ENCODE data around the gene GRXCR2.

GRXCR2 gene

GRCh38 chr5:145834917-145835847 lies 37.6 kb downstream of the GRXCR2 start, which contains the start of gene PRELID2:
Gene PRELID2 (minus strand): TSS chr5:145835342. CDS start chr5:145835251, 91 bp downstream.
- no peaks in the 10 kb centered on the region for H3K9me3 ChIP-seq (ENCODE audit: low read length)
- peaks cover 18% of the 10 kb centered on the region for H3K4me1 ChIP-seq (ENCODE audit: insufficient read depth, low read length)
- H3K36me3 ChIP-seq (ENCODE audit: insufficient read depth, low read length), result no peaks in the 10 kb centered on the region
- H3K27me3 ChIP-seq (ENCODE audit: control insufficient read depth in 1 of 2, insufficient read depth in 2 of 2, low read length in 2 of 2), result no peaks in the 10 kb centered on the region
- peak within 1 kb of the TSS; percentile 66 for H3K9ac ChIP-seq (ENCODE audit: low read length)
- peak within 1 kb of the TSS; percentile 63 to 95 for H3K4me3 ChIP-seq (ENCODE audit: low read depth in 1 of 2, low read length in 2 of 2)
- peak within 1 kb of the TSS; percentile 66 for H3K27ac ChIP-seq (ENCODE audit: low read depth, low read length)

GRCh38 chr5:145834554-145834916 lies 38.3 kb downstream of the GRXCR2 start:
- no peaks in the 10 kb centered on the region for H3K36me3 ChIP-seq (ENCODE audit: insufficient read depth, low read length)

GRCh38 chr5:145833631-145834200 lies 39.1 kb downstream of the GRXCR2 start:
- Histone ChIP-seq H3K9me3 (ENCODE audit: low read length) (no peaks in the 10 kb centered on the region), H3K9ac (ENCODE audit: low read length) (no peak overlapping the region), H3K27ac (ENCODE audit: low read depth, low read length) (no peak overlapping the region), H3K4me1 (ENCODE audit: insufficient read depth, low read length) (peaks cover 18% of the 10 kb centered on the region), H3K36me3 (ENCODE audit: insufficient read depth, low read length) (no peaks in the 10 kb centered on the region), H3K4me3 (ENCODE audit: low read depth in 1 of 2, low read length in 2 of 2) (no peak overlapping the region), H3K27me3 (ENCODE audit: control insufficient read depth in 1 of 2, insufficient read depth in 2 of 2, low read length in 2 of 2) (no peaks in the 10 kb centered on the region)

More at GRCh38 chr5:145834554-145834916, 38.3 kb downstream of the GRXCR2 start:
- Histone ChIP-seq H3K9me3 (ENCODE audit: low read length) (no peaks in the 10 kb centered on the region), H3K27me3 (ENCODE audit: control insufficient read depth in 1 of 2, insufficient read depth in 2 of 2, low read length in 2 of 2) (no peaks in the 10 kb centered on the region), H3K4me3 (ENCODE audit: low read depth in 1 of 2, low read length in 2 of 2) (peak overlapping the region; percentile 63 to 95), H3K27ac (ENCODE audit: low read depth, low read length) (peak overlapping the region; percentile 66), H3K9ac (ENCODE audit: low read length) (peak overlapping the region; percentile 44), H3K4me1 (ENCODE audit: insufficient read depth, low read length) (peaks cover 18% of the 10 kb centered on the region)

- no peak overlapping the region for H3K27ac ChIP-seq (ENCODE audit: low read depth, low read length)
- H3K27me3 ChIP-seq (ENCODE audit: control insufficient read depth in 1 of 2, insufficient read depth in 2 of 2, low read length in 2 of 2), result no peaks in the 10 kb centered on the region
- H3K4me3 ChIP-seq (ENCODE audit: low read depth in 1 of 2, low read length in 2 of 2), result no peak overlapping the region
- no peaks in the 10 kb centered on the region for H3K9me3 ChIP-seq (ENCODE audit: low read length)
- peaks cover 12% of the 10 kb centered on the region for H3K4me1 ChIP-seq (ENCODE audit: insufficient read depth, low read length)
- no peaks in the 10 kb centered on the region for H3K36me3 ChIP-seq (ENCODE audit: insufficient read depth, low read length)
- H3K9ac ChIP-seq (ENCODE audit: low read length), result no peak overlapping the region
These were observed 42.2 kb downstream of the GRXCR2 start for GRCh38 chr5:145830594-145830993.

- Histone ChIP-seq H3K4me3 (ENCODE audit: low read depth in 1 of 2, low read length in 2 of 2) (no peak overlapping the region), H3K4me1 (ENCODE audit: insufficient read depth, low read length) (peaks cover 12% of the 10 kb centered on the region), H3K9ac (ENCODE audit: low read length) (no peak overlapping the region), H3K36me3 (ENCODE audit: insufficient read depth, low read length) (no peaks in the 10 kb centered on the region), H3K9me3 (ENCODE audit: low read length) (no peaks in the 10 kb centered on the region), H3K27me3 (ENCODE audit: control insufficient read depth in 1 of 2, insufficient read depth in 2 of 2, low read length in 2 of 2) (no peaks in the 10 kb centered on the region), H3K27ac (ENCODE audit: low read depth, low read length) (no peak overlapping the region)
These were observed 43.0 kb downstream of the GRXCR2 start for GRCh38 chr5:145829708-145830361.

GRCh38 chr5:145826895-145827674 lies 45.7 kb downstream of the GRXCR2 start:
- no peaks in the 10 kb centered on the region for H3K36me3 ChIP-seq (ENCODE audit: insufficient read depth, low read length)

GRCh38 chr5:145825751-145826180 lies 47.0 kb downstream of the GRXCR2 start:
- H3K4me3 ChIP-seq (ENCODE audit: low read depth in 1 of 2, low read length in 2 of 2), result no peak overlapping the region
- no peak overlapping the region for H3K9ac ChIP-seq (ENCODE audit: low read length)
- H3K27ac ChIP-seq (ENCODE audit: low read depth, low read length), result no peak overlapping the region
- no peaks in the 10 kb centered on the region for H3K27me3 ChIP-seq (ENCODE audit: control insufficient read depth in 1 of 2, insufficient read depth in 2 of 2, low read length in 2 of 2)
- no peaks in the 10 kb centered on the region for H3K9me3 ChIP-seq (ENCODE audit: low read length)
- H3K36me3 ChIP-seq (ENCODE audit: insufficient read depth, low read length), result no peaks in the 10 kb centered on the region
- H3K4me1 ChIP-seq (ENCODE audit: insufficient read depth, low read length), result peaks cover 5% of the 10 kb centered on the region

More at GRCh38 chr5:145826895-145827674, 45.7 kb downstream of the GRXCR2 start:
- Histone ChIP-seq H3K9ac (ENCODE audit: low read length) (no peak overlapping the region), H3K4me1 (ENCODE audit: insufficient read depth, low read length) (peaks cover 12% of the 10 kb centered on the region), H3K9me3 (ENCODE audit: low read length) (no peaks in the 10 kb centered on the region), H3K4me3 (ENCODE audit: low read depth in 1 of 2, low read length in 2 of 2) (no peak overlapping the region), H3K27ac (ENCODE audit: low read depth, low read length) (no peak overlapping the region), H3K27me3 (ENCODE audit: control insufficient read depth in 1 of 2, insufficient read depth in 2 of 2, low read length in 2 of 2) (no peaks in the 10 kb centered on the region)

- Histone ChIP-seq H3K36me3 (ENCODE audit: insufficient read depth, low read length) (no peaks in the 10 kb centered on the region), H3K4me3 (ENCODE audit: low read depth in 1 of 2, low read length in 2 of 2) (no peak overlapping the region), H3K27ac (ENCODE audit: low read depth, low read length) (no peak overlapping the region), H3K9me3 (ENCODE audit: low read length) (no peaks in the 10 kb centered on the region), H3K9ac (ENCODE audit: low read length) (no peak overlapping the region), H3K27me3 (ENCODE audit: control insufficient read depth in 1 of 2, insufficient read depth in 2 of 2, low read length in 2 of 2) (no peaks in the 10 kb centered on the region), H3K4me1 (ENCODE audit: insufficient read depth, low read length) (no peaks in the 10 kb centered on the region)
These were observed 48.8 kb downstream of the GRXCR2 start for GRCh38 chr5:145824040-145824439.

GRCh38 chr5:145818604-145819003 lies 54.2 kb downstream of the GRXCR2 start:
- Histone ChIP-seq H3K9ac (ENCODE audit: low read length) (no peak overlapping the region), H3K36me3 (ENCODE audit: insufficient read depth, low read length) (peaks cover 9% of the 10 kb centered on the region), H3K27ac (ENCODE audit: low read depth, low read length) (no peak overlapping the region), H3K27me3 (ENCODE audit: control insufficient read depth in 1 of 2, insufficient read depth in 2 of 2, low read length in 2 of 2) (no peaks in the 10 kb centered on the region), H3K4me1 (ENCODE audit: insufficient read depth, low read length) (no peaks in the 10 kb centered on the region), H3K4me3 (ENCODE audit: low read depth in 1 of 2, low read length in 2 of 2) (no peak overlapping the region), H3K9me3 (ENCODE audit: low read length) (no peaks in the 10 kb centered on the region)

GRCh38 chr5:145812877-145813276 lies 59.9 kb downstream of the GRXCR2 start:
- Histone ChIP-seq H3K36me3 (ENCODE audit: insufficient read depth, low read length) (peaks cover 8% of the 10 kb centered on the region), H3K27me3 (ENCODE audit: control insufficient read depth in 1 of 2, insufficient read depth in 2 of 2, low read length in 2 of 2) (no peaks in the 10 kb centered on the region), H3K9me3 (ENCODE audit: low read length) (no peaks in the 10 kb centered on the region), H3K4me3 (ENCODE audit: low read depth in 1 of 2, low read length in 2 of 2) (no peak overlapping the region), H3K27ac (ENCODE audit: low read depth, low read length) (no peak overlapping the region), H3K9ac (ENCODE audit: low read length) (no peak overlapping the region), H3K4me1 (ENCODE audit: insufficient read depth, low read length) (no peaks in the 10 kb centered on the region)

Data from muscle layer of colon (tissue), 2 donors.